GM19463 (cell line): ENCODE data around the gene BMPR2.

Experiments used
- ATAC-seq: cut with Tn5 transposase; IDR thresholded peaks from one replicate; pipeline ENCODE4 v1.9.1; 2021; ENCODE audit warnings: mild to moderate bottlenecking, moderate library complexity; ENCODE audit not compliant: unreplicated experiment

The BMPR2 gene

GRCh38 chr2:202588647-202589581 is 212.8 kb downstream of the BMPR2 start:
- ATAC-seq, result peak; percentile 85

GRCh38 chr2:202589582-202589949 is 213.4 kb downstream of the BMPR2 start:
- ATAC-seq, result no peak

- no peak for ATAC-seq
Measured at GRCh38 chr2:202592566-202592965, 216.4 kb downstream of the BMPR2 start.

- ATAC-seq, result no peak
Measured at GRCh38 chr2:202599105-202599504, 223.0 kb downstream of the BMPR2 start.

GRCh38 chr2:202599911-202600310 is 223.8 kb downstream of the BMPR2 start:
- ATAC-seq, result no peak

GRCh38 chr2:202604699-202605098 is 228.6 kb downstream of the BMPR2 start:
- no peak for ATAC-seq

- ATAC-seq, result no peak
Measured at GRCh38 chr2:202605174-202605573, 229.0 kb downstream of the BMPR2 start.

- no peak for ATAC-seq
Measured at GRCh38 chr2:202608142-202608852, 232.2 kb downstream of the BMPR2 start.

- ATAC-seq, result peak; percentile 92
Measured at GRCh38 chr2:202609381-202610145, 233.4 kb downstream of the BMPR2 start.

GRCh38 chr2:202610380-202610779 is 234.3 kb downstream of the BMPR2 start:
- ATAC-seq, result no peak

GRCh38 chr2:202612145-202612544 is 236.0 kb downstream of the BMPR2 start:
- ATAC-seq, result no peak

- ATAC-seq, result no peak
Measured at GRCh38 chr2:202613479-202613878, 237.4 kb downstream of the BMPR2 start.
